ENCODE measurements around the gene ELOVL6. TPM values are rescaled to one million over a fixed set of nuclear protein-coding genes. Genes with fewer than 3 reads are reported as not detected.
"Not testable (repeated sequence)": the region's sequence is repeated elsewhere in the genome, so short reads cannot be mapped to it uniquely, and the experiment has no call there.

The ELOVL6 gene
- total and polyA plus RNA-seq, 9 donors = 0.36 to 10.4 (median 3.6) TPM

GRCh38 chr4:110224142-110224541, 25.7 kb upstream of the ELOVL6 start:
- intact Hi-C loops (cut with DNase I) = no loop called here
- no peak for DNase-seq
- H3K27ac ChIP-seq = no peak overlapping the region
- H3K4me3 ChIP-seq = no peak overlapping the region
- no peaks in the 10 kb centered on the region for H3K27me3 ChIP-seq
- TF ChIP-seq CTCF (IDR thresholded peaks at IDR 0.05) (no peak), EP300 (IDR thresholded peaks at IDR 0.05) (no peak), POLR2A (IDR thresholded peaks at IDR 0.05) (no peak)
- peaks cover 0 to under 1% of the 10 kb centered on the region in 2 donors for H3K9me3 ChIP-seq
- no peaks in the 10 kb centered on the region for H3K4me1 ChIP-seq (ENCODE audit: insufficient read depth)
- 77 to 89% (median 80%) methylated on average over 2 of the region's 2 CpGs for WGBS, 3 donors
- H3K36me3 ChIP-seq = no peaks in the 10 kb centered on the region

DNA sequence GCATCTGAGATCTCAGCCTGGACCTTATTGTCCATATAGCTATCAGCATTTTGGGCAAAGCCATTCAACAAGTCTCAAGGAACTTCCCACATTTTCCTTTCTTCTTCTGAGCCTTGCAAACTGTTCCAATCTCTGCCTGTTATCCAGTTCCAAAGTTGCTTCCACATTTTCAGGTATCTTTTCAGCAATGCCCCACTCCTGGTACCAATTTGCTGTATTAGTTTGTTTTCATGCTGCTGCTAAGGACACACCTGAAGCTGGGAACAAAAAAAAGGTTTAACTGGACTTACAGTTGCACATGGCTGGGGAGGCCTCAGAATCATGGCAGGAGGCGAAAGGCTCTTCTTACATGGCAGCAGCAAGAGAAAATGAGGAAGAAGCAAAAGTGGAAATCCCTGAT, 20.5 kb upstream of the ELOVL6 start:
- not testable (repeated sequence) for H3K4me3 ChIP-seq; H3K36me3 ChIP-seq; DNase-seq; H3K4me1 ChIP-seq (ENCODE audit: insufficient read depth); H3K9me3 ChIP-seq; H3K27ac ChIP-seq; H3K27me3 ChIP-seq
- intact Hi-C loops (cut with DNase I) = loop anchor here in 2 of 4 donors (10.0 kb wide), 2 partner anchors 164 to 174 kb away; no protein-coding TSS in a partner anchor
- 96 to 97% (median 96%) methylated on average over 1 of the region's 1 CpG for WGBS, 3 donors

GRCh38 chr4:110217181-110217580, 18.8 kb upstream of the ELOVL6 start:
- H3K4me3 ChIP-seq; H3K27ac ChIP-seq; H3K27me3 ChIP-seq; H3K36me3 ChIP-seq; DNase-seq; H3K9me3 ChIP-seq; H3K4me1 ChIP-seq (ENCODE audit: insufficient read depth): not testable (repeated sequence)
- WGBS, 3 donors = 63 to 73% (median 68%) methylated on average over 4 of the region's 4 CpGs
- intact Hi-C loops (cut with DNase I) = loop anchor here in 2 of 4 donors (10.0 kb wide), 2 partner anchors 162 to 172 kb away; no protein-coding TSS in a partner anchor

DNA sequence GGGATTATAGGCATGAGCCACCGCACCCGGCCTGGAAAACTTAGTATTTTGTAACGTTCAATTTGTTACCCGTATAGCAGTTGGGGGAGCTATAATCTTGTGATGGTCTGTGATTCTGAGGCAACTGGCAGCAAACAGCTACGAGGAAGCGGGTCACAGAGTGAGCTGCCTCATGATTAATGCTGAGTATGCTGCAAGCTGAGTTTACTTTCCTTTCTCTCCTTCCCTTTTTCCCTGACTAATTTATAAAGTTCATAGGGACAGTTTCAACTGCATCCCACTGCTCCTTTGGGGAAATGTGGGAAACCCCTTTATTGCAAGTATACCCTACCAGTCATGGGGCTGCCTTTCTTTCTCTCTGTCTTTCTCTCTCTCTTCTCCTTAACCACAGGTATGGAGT, 17.7 kb upstream of the ELOVL6 start:
- Histone ChIP-seq H3K9me3 (peaks cover 0 to 4% of the 10 kb centered on the region in 2 donors), H3K27me3 (no peaks in the 10 kb centered on the region), H3K36me3 (no peaks in the 10 kb centered on the region), H3K27ac (no peak overlapping the region), H3K4me3 (no peak overlapping the region), H3K4me1 (ENCODE audit: insufficient read depth) (no peaks in the 10 kb centered on the region)
- no peak for DNase-seq
- intact Hi-C loops (cut with DNase I) = loop anchor here in 2 of 4 donors (10.0 kb wide), 2 partner anchors 161 to 171 kb away; no protein-coding TSS in a partner anchor
- 76 to 82% (median 81%) methylated on average over 6 of the region's 6 CpGs for WGBS, 3 donors
- TF ChIP-seq EP300 (IDR thresholded peaks at IDR 0.05) (no peak), POLR2A (IDR thresholded peaks at IDR 0.05) (no peak), CTCF (IDR thresholded peaks at IDR 0.05) (no peak)

GRCh38 chr4:110211770-110212061, 13.3 kb upstream of the ELOVL6 start:
- H3K27ac ChIP-seq = no peak overlapping the region
- H3K27me3 ChIP-seq = no peaks in the 10 kb centered on the region
- no peaks in the 10 kb centered on the region for H3K9me3 ChIP-seq
- no peaks in the 10 kb centered on the region for H3K36me3 ChIP-seq
- no peaks in the 10 kb centered on the region for H3K4me1 ChIP-seq (ENCODE audit: insufficient read depth)
- intact Hi-C loops (cut with DNase I) = loop anchor here in 2 of 4 donors (5.0 to 10.0 kb wide), 3 partner anchors 157 to 306 kb away; no protein-coding TSS in a partner anchor
- DNase-seq = no peak
- H3K4me3 ChIP-seq = no peak overlapping the region
- no peak for TF ChIP-seq EP300 (IDR thresholded peaks at IDR 0.05)
- no peak for TF ChIP-seq POLR2A (IDR thresholded peaks at IDR 0.05)
- no peak for TF ChIP-seq CTCF (IDR thresholded peaks at IDR 0.05)
- 66 to 75% (median 73%) methylated on average over 2 of the region's 2 CpGs for WGBS, 3 donors
